GM18505 (cell line): ENCODE measurements around the gene GALNT13.

ENCODE experiments used
- ATAC-seq: cut with Tn5 transposase; IDR thresholded peaks from one replicate; pipeline ENCODE4 v1.9.1; 2021; ENCODE audit not compliant: unreplicated experiment
- POLR2A ChIP-seq: IDR thresholded peaks from 4 replicates; pipeline ENCODE4 v1.6.1; 2011; ENCODE audit warnings: borderline replicate concordance; ENCODE audit not compliant: insufficient read depth, insufficient read length; ENCODE audit errors: extremely low read depth

GALNT13 gene

DNA sequence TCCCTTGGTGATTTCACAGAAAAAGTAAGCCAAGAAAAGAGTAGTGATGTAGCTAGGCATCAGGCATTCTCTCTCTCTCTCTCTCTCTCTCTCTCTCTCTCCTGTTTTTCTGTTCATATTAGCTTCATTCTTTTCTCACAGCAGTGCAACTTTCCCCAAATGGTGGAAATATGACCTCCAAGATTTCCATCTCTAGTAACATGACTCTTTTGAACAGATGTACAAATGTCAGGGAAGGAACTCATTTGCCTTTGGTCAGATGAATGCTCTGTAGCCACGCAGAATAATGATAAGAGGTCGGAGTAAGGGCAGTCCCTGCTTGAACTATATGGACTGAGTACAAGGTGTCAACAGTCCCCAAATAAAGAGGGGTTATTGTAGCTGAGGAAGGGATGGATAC is 316.2 kb downstream of the GALNT13 start:
- ATAC-seq = no peak
- TF ChIP-seq POLR2A = no peak

DNA sequence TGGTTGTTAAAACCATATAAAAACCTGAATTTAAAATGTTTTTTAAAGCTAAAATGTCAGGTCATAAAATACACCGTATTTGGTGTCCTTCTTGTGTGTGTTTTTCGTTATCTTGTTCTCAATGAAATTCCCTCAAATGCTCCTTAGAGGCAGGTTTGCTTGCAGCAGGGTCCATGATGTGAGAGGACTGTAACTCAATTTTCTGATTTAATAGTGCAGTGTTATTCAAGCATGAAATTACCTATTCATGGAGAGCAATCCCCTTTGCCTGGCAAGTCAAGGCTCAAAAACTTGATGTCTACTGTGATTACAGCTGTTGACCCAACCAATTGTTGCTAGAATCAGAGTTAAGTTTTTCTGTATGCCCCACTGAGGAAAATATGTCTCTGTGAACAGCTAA is 318.2 kb downstream of the GALNT13 start:
- no peak for TF ChIP-seq POLR2A
- ATAC-seq = no peak

DNA sequence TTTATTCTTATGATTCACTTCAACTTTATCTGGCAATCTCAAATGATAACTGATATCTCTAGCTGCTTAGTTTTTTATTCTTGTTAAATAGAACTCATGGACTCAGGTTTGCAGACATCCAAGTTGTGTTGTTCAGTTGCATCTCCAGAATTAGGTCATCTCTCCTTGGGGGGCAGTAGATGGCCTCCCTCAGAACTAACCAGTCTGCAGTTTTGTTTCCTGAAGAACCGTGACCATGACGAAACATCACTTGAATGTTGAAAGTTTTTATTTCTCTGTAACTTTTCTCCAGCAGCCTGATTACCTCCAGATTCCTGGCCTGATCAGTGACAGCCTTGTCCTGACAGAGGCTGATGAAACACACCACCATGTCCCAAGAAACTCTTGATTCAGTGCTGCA is 321.5 kb downstream of the GALNT13 start:
- no peak for TF ChIP-seq POLR2A
- no peak for ATAC-seq

DNA sequence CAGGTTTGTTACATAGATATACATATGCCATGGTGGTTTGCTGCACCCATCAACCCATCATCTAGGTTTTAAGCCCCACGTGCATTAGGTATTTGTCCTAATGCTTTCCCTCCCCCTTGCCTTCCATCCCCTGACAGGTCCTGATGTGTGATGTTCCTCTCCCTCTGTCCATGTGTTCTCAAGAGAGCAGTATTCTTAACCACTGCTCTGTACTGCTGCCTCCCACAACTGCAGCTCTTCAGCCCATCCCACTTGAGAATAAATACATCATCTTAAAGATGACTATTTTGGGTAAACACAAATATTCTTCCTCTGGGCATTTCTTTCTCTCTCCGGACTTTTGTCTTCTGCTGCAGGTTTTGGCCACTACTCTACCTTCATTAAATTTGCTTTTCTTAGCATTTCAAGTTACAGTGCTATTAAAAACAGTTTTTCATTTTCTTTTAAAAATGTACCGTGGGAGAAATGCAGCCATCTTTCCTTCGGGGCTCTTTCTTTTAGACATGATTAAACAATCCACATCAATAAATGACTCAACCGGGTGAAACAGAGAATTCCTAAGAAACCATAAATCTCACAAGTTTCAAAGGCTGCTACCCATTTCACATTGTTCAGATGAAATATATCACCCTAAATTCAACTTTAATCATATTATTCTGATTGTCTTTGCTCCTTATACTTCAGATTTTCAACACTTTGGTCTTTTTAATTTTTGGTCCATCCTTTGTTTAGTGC is 323.4 kb downstream of the GALNT13 start:
- TF ChIP-seq POLR2A = no peak
- ATAC-seq = no peak

DNA sequence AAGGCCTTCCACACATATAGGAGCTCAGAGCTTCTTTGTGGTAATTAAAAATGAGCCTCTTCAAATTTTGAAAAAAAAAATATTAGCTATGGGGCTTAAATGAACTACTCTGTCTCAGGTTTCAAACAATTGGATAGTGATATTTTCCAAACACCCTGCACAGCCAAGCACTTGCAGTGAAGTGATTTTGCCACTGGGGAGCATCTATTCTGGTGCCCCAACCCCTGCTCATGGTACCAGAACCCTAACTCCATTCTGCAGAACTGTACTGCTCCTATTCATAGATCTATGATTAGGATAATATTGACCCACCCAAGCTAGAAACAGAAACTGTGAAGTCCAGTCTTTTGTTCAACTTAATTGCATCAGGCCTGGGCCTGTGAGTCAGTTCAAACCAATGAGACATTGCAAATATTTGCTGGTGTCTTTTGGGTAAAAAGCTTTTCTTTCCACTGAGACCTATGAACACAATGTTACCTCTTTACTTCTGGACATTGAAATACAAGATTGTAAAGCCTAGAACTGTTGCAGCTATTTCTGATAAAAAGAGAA is 324.0 kb downstream of the GALNT13 start:
- no peak for TF ChIP-seq POLR2A
- ATAC-seq = no peak

DNA sequence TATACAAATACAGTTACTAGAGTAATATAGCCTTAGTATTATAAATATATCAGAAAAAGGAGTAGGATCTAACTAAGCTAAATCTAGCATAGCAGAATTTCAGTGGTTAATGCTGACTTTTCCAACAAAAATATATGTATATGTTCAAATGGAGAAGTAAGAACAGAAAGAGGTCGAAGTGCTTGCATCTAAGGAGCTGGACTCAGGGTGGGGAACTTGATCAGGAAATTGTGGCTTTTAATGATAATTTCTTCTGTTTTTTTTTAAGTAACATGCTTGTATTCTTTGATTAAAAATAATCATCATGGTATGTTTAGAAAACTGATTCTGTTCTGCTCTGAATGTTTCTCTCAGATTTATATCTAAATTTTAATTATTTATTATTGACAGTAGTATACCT is 327.1 kb downstream of the GALNT13 start:
- TF ChIP-seq POLR2A = no peak
- ATAC-seq = no peak

DNA sequence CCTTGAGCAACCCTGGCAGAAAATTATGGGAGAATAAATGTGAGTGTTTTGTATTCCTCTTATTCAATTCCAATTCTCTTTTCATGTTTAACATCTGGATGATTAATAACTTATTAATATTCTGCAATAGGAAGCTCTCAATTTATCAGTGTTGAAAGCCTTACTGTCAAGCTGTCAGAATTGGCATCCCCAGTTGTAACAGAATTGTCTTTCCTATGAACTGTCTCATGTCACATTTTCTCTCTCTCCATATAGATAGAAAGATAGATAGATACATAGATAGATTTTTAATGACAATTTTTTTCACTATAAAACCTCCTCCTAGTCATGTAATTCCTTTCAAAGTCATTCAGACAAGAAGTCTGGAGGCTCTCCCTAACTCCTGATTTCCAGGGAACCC is 331.5 kb downstream of the GALNT13 start:
- no peak for TF ChIP-seq POLR2A

DNA sequence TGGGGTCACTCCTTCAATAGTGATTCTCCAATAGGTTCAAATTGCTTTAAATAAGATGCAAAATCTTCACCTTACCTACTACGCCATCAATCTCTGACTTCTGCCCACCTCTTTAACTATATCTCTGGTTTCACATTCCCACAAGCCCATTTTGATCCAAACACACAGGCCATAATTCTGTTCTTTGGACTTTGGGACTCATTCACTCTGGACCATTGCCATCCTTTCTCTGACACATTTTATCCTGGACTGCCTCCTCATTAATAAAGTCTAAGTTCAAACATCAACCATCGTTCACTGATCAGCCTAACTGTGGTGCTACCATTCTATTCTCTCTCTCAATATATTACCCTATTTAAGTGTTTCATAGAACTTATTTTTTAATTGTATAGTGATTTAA is 332.2 kb downstream of the GALNT13 start:
- ATAC-seq = no peak
- TF ChIP-seq POLR2A = no peak

More for the DNA sequence above, 331.5 kb downstream of the GALNT13 start:
- no peak for ATAC-seq

DNA sequence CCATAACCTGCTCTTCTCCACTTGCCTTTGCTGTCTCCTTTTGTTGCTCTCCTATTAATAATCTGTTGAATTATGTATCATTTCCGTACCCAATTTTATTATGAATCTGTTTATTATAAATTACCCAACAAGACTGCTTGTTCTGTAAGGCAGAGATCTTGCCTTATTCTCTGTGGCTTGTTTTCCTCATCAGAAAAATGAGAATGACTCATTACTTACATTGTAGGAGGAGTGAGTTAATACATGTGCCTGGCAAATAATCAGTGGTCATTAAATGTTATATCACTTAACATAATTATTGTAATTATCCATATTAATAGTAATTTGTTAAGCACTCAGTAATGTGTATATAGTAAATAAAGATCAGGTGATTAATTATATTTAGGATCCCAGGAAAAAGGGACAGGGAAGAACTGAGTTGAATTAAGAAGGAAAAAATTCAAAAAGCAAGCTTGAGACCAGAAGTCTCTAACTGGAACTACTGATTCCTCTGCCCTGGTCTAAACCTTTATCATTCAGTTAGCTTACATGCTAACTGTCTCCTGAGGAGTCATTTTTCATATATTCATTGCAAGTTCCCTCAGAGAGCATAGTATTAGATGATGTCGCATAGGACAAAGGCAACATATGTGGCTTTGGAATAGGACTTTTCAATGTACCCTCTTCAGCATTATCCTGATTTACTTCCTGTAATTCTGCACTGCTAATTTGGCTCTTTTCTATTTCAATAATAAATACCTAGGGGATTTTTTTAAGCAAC is 335.7 kb downstream of the GALNT13 start:
- ATAC-seq = no peak

DNA sequence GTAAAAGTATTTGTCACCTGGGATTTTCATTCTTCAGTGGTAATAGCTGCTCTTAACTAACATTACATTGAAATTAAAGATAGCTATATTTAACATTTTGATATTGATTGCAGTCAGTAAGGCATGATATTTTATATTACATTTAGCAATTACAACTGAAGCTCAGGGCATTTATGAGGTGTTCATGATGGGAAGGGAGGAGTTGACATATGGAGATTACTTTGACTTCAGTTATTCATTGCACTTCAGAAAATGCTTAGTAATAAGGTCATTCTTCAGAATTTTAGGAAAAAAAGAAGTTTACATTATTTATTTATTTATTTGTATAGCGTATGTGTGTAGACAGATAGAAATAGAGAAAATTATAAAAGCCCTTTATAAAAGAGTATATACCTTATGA is 352.0 kb downstream of the GALNT13 start:
- ATAC-seq = no peak
- no peak for TF ChIP-seq POLR2A

More for the DNA sequence above, 335.7 kb downstream of the GALNT13 start:
- no peak for TF ChIP-seq POLR2A

DNA sequence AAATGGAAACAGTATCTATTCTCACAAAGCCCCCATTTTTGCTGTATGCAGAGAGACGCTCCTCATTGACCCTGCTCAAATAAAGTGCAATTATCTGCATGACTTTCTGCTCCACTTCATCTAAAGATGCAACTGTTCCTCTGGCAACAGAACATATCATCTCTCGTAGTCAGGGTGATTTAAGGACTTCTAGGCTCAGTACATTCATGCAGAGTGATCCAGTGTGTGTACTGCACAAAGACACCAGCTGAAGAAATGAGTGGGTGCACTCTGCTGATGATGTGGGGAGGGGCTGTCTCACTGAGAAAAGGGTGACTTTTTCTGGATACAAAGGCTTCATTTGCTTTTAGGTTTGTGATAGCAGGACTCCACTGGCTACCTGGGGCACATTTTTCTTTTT is 355.2 kb downstream of the GALNT13 start:
- no peak for ATAC-seq
- TF ChIP-seq POLR2A = no peak

DNA sequence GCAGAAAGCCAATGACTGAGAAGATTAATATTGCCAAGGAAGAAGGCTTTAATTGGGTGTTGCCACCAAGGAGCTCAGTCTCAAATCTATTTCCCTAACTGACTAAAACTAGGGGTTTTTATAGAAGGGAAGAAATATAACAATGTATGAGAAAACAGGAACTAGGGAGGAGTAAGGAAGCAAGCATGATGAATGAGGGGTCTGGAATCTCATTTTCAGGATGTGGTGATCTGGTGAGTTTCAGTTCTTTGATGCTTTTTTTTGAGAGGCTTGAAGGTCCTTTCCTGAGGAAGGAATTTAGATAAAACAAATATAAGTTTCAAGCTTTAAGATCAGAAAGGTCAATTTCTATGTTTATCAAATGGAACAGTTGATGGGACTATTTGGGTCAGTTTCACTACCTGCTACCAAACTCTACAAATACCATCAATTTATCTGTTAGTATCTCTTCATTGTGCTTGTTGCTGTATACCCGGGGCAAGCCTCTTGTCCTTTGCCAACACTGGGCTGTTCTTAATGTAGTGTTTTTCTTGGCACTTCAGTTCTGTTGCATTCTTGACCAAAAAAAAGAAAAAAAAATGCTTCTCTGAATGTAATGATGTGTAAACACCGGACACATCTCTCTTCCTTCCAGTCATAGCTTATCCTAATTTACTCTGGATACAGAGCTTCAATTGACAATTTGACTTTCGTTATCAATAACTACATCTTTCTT is 357.0 kb downstream of the GALNT13 start:
- ATAC-seq = no peak
- TF ChIP-seq POLR2A = no peak

DNA sequence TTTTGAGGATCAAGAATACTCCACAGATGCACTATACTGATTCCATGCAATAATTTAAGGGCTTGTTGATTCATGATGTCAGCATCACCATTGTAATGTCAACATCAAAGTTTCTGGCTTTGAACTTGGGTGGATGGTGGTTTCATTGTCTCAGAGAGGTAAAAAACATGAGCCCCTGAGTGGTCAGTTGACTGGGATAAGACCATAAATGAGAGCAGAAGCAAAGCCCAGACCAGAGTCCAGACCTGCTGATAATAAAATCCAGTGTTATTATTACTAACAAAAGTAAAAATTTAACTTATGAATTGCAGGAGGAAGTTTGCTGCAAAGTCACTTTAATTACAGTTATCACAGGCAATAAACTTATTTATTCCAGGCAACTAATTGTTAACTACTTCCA is 358.2 kb downstream of the GALNT13 start:
- ATAC-seq = no peak
- TF ChIP-seq POLR2A = no peak

DNA sequence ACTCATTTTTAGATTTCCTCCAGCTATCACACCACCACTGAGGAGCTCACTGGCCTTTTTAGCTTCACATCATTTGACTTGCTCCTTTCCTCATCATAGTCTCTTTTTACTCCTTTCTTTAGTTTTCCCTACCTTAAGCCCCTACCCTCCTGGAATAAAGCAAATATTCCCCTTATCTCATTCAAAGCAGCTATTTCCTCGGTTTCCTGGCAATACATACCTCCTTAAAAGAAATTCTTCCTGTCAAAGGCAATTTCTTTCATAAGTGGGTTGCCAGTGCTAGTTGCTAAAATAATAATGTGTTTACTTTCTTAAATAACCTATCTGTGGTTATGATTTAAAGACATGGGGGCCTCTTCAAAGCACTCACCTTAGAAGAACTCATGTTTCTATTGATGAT is 359.3 kb downstream of the GALNT13 start:
- no peak for ATAC-seq
- TF ChIP-seq POLR2A = no peak

DNA sequence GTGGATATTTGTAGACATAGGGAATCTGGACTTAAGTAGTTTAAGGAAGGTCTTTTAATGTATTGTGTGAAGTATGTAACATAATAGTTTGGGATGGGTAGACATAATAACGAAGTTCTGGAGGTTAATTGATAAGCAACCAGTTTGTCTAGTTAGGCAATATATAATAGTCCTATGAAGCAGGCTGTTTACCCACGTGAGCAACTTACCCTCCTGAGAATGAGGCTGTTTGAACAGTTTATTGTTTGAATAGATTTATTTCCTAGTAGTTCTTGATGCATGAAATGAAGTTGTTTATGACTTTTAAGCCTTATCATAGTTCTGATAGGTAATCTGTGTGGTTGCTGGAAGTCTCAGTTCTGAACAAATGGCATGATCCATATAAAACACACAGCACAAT is 361.5 kb downstream of the GALNT13 start:
- no peak for TF ChIP-seq POLR2A
- no peak for ATAC-seq
